Measurements from ENCODE around the gene SMAD3. TPM values are rescaled to one million over a fixed set of nuclear protein-coding genes. Genes with fewer than 3 reads are reported as not detected.
A peak's percentile ranks its signal among the peaks of the same experiment; 100 is the strongest.

Gene SMAD3
- total and polyA plus RNA-seq, 2 of the 4 experiments (the other 2 are of a cell fraction): 71.0 to 177 TPM

DNA sequence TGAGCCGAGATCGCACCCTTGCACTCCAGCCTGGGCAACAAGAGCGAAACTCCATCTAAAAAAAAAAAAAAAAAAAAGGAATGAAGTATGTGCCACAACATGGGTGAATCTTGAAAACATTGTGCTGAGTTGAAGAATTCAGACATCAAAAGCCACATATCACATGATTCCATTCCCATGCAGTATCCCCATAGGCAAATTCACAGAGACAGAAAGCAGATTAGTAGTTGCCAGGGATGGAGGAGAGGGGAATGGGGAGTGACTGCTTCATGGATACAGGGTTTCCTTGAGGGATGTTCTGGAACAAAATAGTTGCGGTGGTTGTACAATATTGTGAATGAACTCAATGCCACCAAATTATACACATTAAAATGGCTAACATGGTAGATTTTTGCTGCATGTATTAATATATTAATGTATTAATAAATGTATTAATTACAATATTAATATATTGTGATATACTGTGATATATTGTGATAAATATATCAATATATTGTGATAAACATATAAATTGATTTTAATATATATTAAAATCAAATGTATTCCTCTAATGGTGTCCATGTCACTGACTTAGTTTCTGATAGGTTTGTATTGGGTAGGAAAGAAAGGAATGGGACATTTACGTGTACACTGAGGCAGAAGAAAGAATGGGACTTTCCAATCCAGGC, 34.9 kb downstream of the SMAD3 start (continued):
- TF ChIP-seq MAFK (IDR thresholded peaks at IDR 0.05; ENCODE audit: low read depth, low read length): no peak

DNA sequence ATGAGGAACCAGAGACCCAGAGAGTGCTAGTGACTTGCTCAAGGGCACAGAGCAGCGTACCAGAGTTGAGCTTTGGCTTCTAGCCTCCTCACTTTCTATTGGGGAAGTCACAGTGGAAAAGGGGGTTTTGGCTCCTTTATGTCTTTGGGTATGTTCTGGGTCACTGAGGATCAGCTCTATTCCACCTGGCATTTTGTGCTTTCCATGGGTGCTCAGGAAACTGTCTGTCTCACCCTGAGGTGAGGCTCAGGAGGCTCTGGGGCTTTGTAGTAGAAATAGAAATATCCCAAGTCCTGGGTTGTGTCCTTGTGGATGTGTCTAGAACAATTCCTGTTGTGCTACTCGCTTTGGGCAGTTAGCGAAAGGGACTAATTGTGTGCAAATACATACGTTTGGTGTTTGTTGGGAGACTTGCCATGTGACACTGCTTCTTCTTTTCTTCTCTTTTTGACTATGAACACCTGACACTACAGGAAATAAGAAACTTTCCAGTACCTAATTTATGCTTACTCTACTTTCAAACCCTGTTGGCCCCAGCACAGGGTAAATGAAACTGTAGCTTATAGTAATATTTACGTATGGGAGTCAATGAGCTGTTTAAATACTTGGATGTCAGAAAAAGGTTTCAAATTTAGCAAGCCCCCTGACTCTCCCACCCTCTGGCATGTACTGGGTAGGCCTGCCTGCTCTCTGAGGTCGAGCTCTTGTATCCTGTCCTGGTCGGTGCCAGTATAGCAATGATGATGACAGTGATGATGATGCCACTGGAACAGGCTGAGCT, 35.6 kb downstream of the SMAD3 start:
- BruUV-seq (replicated peaks): no TSS peak
- Histone ChIP-seq H2BK20ac (ENCODE audit: low read depth, low read length) (peak overlapping the region; percentile 16; the same call in 1 of the 2 replicates), H2AK5ac (ENCODE audit: low read depth, low read length) (peak overlapping the region; percentile 59), H2AFZ (replicated peaks; ENCODE audit: low read length, poor library complexity) (no peak overlapping the region), H3K9me1 (ENCODE audit: insufficient read depth, low read length) (peaks cover 70% of the 10 kb centered on the region), H3K4me3 (ENCODE audit: insufficient read depth, low read depth, low read length) (no peak overlapping the region), H3K79me1 (ENCODE audit: low read depth in 1 of 2, low read length in 2 of 2) (peaks cover 20 to 90% of the 10 kb centered on the region in 2 experiments), H3K9ac (ENCODE audit: low read depth, low read length) (peak overlapping the region; percentile 6; the same call in 1 of the 2 replicates), H3K4me1 (ENCODE audit: control insufficient read depth, insufficient read depth, low read length) (peaks cover 69% of the 10 kb centered on the region), H3K27ac (ENCODE audit: insufficient read depth, low read length) (peak overlapping the region; percentile 44; the same call in 1 of the 2 replicates), H2AK9ac (replicated peaks; ENCODE audit: low read depth, low read length, poor library complexity) (no peak overlapping the region), H3K9me3 (ENCODE audit: control insufficient read depth, insufficient read depth, low read length) (no peaks in the 10 kb centered on the region), H3K27me3 (ENCODE audit: control insufficient read depth, insufficient read depth, low read length) (no peaks in the 10 kb centered on the region), H4K91ac (ENCODE audit: insufficient read depth, low read depth, low read length) (peak overlapping the region; percentile 65), H3K4me2 (ENCODE audit: low read depth, low read length) (peak overlapping the region; percentile 21; the same call in 1 of the 2 replicates), H3K14ac (replicated peaks; ENCODE audit: low read depth, low read length) (peak overlapping the region; percentile 63), H2BK5ac (ENCODE audit: low read depth, low read length, poor library complexity, severe bottlenecking) (peak overlapping the region; percentile 82), H4K20me1 (ENCODE audit: insufficient read depth, low read length) (peaks cover 88% of the 10 kb centered on the region), H3K56ac (ENCODE audit: extremely low read depth, insufficient read depth, low read length) (no peak overlapping the region), H3K18ac (ENCODE audit: low read depth, low read length) (peak overlapping the region; percentile 36; the same call in 1 of the 2 replicates), H4K8ac (ENCODE audit: low read depth in 2 of 2, low read length in 2 of 2) (peak overlapping the region; percentile 64 to 67; a peak in 3 of 4 replicates), H3K36me3 (ENCODE audit: control insufficient read depth, insufficient read depth, low read length) (peaks cover 39% of the 10 kb centered on the region), H3K4ac (ENCODE audit: low read depth, low read length) (peak overlapping the region; percentile 68), H2BK15ac (ENCODE audit: low read depth, low read length) (peak overlapping the region; percentile 56), H3K23ac (ENCODE audit: low read depth, low read length) (peak overlapping the region; percentile 70), H4K5ac (ENCODE audit: low read depth, low read length) (no peak overlapping the region), H2BK120ac (ENCODE audit: low read depth, low read length) (peak overlapping the region; percentile 69)
- ChIA-PET CTCF (interaction anchor here (1.0 kb wide), 1 partner anchor 76 kb away, joined by 3 read pairs; no protein-coding TSS in a partner anchor), POLR2A (ENCODE audit: unreplicated experiment) (no interaction called here)
- intact Hi-C loops (cut with micrococcal nuclease) (no loop called here), in situ Hi-C loops (cut with MboI; ENCODE audit: low sequenced_read_pairs) (no loop called here), dilution Hi-C loops (cut with HindIII; ENCODE audit: low sequenced_read_pairs, unreplicated experiment) (no loop called here)
- no peak for DNase-seq
- WGBS, 2 experiments (ENCODE audit: extremely low coverage in 2 of 2, insufficient read length in 1 of 2): 100% methylated on average over 1 of the region's 7 CpGs; no CpG with 5 or more reads in 1 of the 2 experiments
- ATAC-seq (ENCODE audit: low read depth): no peak
- TF ChIP-seq BHLHE40 (IDR thresholded peaks at IDR 0.05; ENCODE audit: low read depth, low read length): no peak
- no peak for TF ChIP-seq FOS (IDR thresholded peaks at IDR 0.05; ENCODE audit: low read depth, low read length)
- TF ChIP-seq POLR2A (IDR thresholded peaks at IDR 0.05; ENCODE audit: low read depth, low read length): no peak
- TF ChIP-seq CEBPB (IDR thresholded peaks at IDR 0.05; ENCODE audit: low read depth, low read length): no peak
- no peak for TF ChIP-seq RCOR1 (IDR thresholded peaks at IDR 0.05; ENCODE audit: insufficient replicate concordance, low read length)
- no peak for TF ChIP-seq CHD1 (IDR thresholded peaks at IDR 0.05; ENCODE audit: low read depth, low read length)
- no peak for TF ChIP-seq MAFK (IDR thresholded peaks at IDR 0.05; ENCODE audit: low read depth, low read length)
- no peak for TF ChIP-seq MXI1 (IDR thresholded peaks at IDR 0.05; ENCODE audit: borderline replicate concordance, low read depth, low read length)
- no peak for TF ChIP-seq NFE2L2 (IDR thresholded peaks at IDR 0.05; ENCODE audit: low read depth, low read length)
- no peak for TF ChIP-seq SMC3 (IDR thresholded peaks at IDR 0.05; ENCODE audit: low read depth, low read length)
- no peak for TF ChIP-seq RAD21 (IDR thresholded peaks at IDR 0.05; ENCODE audit: low read length)
- TF ChIP-seq, protein P1, sequence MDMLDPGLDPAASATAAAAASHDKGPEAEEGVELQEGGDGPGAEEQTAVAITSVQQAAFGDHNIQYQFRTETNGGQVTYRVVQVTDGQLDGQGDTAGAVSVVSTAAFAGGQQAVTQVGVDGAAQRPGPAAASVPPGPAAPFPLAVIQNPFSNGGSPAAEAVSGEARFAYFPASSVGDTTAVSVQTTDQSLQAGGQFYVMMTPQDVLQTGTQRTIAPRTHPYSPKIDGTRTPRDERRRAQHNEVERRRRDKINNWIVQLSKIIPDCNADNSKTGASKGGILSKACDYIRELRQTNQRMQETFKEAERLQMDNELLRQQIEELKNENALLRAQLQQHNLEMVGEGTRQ (IDR thresholded peaks at IDR 0.05; ENCODE audit: low read depth, low read length): no peak
- TF ChIP-seq, protein P2, sequence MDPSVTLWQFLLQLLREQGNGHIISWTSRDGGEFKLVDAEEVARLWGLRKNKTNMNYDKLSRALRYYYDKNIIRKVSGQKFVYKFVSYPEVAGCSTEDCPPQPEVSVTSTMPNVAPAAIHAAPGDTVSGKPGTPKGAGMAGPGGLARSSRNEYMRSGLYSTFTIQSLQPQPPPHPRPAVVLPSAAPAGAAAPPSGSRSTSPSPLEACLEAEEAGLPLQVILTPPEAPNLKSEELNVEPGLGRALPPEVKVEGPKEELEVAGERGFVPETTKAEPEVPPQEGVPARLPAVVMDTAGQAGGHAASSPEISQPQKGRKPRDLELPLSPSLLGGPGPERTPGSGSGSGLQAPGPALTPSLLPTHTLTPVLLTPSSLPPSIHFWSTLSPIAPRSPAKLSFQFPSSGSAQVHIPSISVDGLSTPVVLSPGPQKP (IDR thresholded peaks at IDR 0.05; ENCODE audit: borderline replicate concordance, low read depth, low read length): no peak
- TF ChIP-seq RFX5 (IDR thresholded peaks at IDR 0.05; ENCODE audit: low read depth, low read length): no peak
